A549 (cell line): Measurements from ENCODE around the gene LSM11. TPM values are rescaled to one million over a fixed set of nuclear protein-coding genes. Genes with fewer than 3 reads are reported as not detected.

Experiments
- ATAC-seq, 2 experiments: fragments of 200-7000 bp in 1 of 2; fragments of >200 bp in 1 of 2; cut with Nextera tagmentation in 1 of 2; cut with Tn5 transposase in 1 of 2; 3 replicates each; pipeline versions ENCODE4 v1.8.0 to v1.9.1; 2018 to 2020; ENCODE audit warnings: mild to moderate bottlenecking in 1 of 2, moderate library complexity in 1 of 2
- CTCF ChIA-PET: fragments of 300-600 bp; sonication (Branson Sonifier 250); formaldehyde crosslinking; extraction: SDS; loops from one replicate; lab custom pipeline; 2021; ENCODE audit warnings: antibody characterized with exemption, inconsistent platforms; lab: Yijun Ruan, JAX
- POLR2A ChIA-PET: fragments of 350-600 bp; formaldehyde crosslinking; extraction: SDS; loops from one replicate; lab custom pipeline; 2021; ENCODE audit warnings: antibody characterized with exemption, inconsistent platforms; lab: Yijun Ruan, JAX
- DNase-seq, 2 experiments: peaks; one replicate each; pipeline versions ENCODE4 v3.0.0 to v3.0.0-alpha.2; 2011 to 2016; ENCODE audit warnings: low read depth in 1 of 2, low spot score in 1 of 2
- FAIRE-seq: peaks from 2 replicates; lab custom pipeline; 2011; peaks lifted over from hg19 to GRCh38; lab: Jason Lieb, UNC
- H3K27ac ChIP-seq, 2 experiments: fragments of >200 bp; sonication (Bioruptor Twin); formaldehyde crosslinking; 3 replicates each; pipeline ENCODE4 v1.5.1; 2016 to 2017
- H3K4me1 ChIP-seq: fragments of >200 bp; sonication (Bioruptor Twin); formaldehyde crosslinking; 3 replicates; pipeline ENCODE4 v1.6.1; 2016
- H3K4me2 ChIP-seq: fragments of >200 bp; sonication (Bioruptor Twin); formaldehyde crosslinking; 3 replicates; pipeline ENCODE4 v1.6.1; 2016
- H3K4me3 ChIP-seq: fragments of >200 bp; sonication (Bioruptor Twin); formaldehyde crosslinking; 3 replicates; pipeline ENCODE4 v1.5.1; 2016
- H3K9me3 ChIP-seq: fragments of >200 bp; sonication (Bioruptor Twin); formaldehyde crosslinking; 3 replicates; pipeline ENCODE4 v1.6.1; 2016
- CBX2 ChIP-seq: fragments of 200-600 bp; sonication (generic); IDR thresholded peaks from 2 replicates; pipeline ENCODE4 v1.6.1; 2016; ENCODE audit warnings: low read depth, mild to moderate bottlenecking, borderline replicate concordance
- CEBPB ChIP-seq, 2 experiments: fragments of >200 bp in 1 of 2; sonication (Bioruptor Twin) in 1 of 2; formaldehyde crosslinking in 1 of 2; IDR thresholded peaks; 2 replicates each; pipeline ENCODE4 v1.6.1; 2012 to 2016
- CHD2 ChIP-seq: fragments of 150-350 bp; IDR thresholded peaks from 2 replicates; pipeline ENCODE4 v1.6.1; 2014; ENCODE audit warnings: low read length; ENCODE audit not compliant: partially characterized antibody
- CHD4 ChIP-seq: fragments of 200-600 bp; sonication (generic); IDR thresholded peaks from 2 replicates; pipeline ENCODE4 v1.6.1; 2016; ENCODE audit warnings: antibody characterized with exemption, mild to moderate bottlenecking, borderline replicate concordance
- EHMT2 ChIP-seq: fragments of 200-600 bp; sonication (generic); IDR thresholded peaks from 2 replicates; pipeline ENCODE4 v1.6.1; 2016; ENCODE audit warnings: antibody characterized with exemption, low read depth, mild to moderate bottlenecking, moderate library complexity
- ESRRA ChIP-seq: fragments of 150-350 bp; IDR thresholded peaks from 2 replicates; pipeline ENCODE4 v1.6.1; 2014; ENCODE audit warnings: mild to moderate bottlenecking, low read length, borderline replicate concordance
- FOSB ChIP-seq: fragments of 250-450 bp; sonication (Bioruptor Pico); IDR thresholded peaks from 2 replicates; pipeline ENCODE4 v1.5.0; 2020; ENCODE audit warnings: mild to moderate bottlenecking, moderate library complexity
- FOSL2 ChIP-seq, 2 experiments: fragments of 450-650 bp in 1 of 2; fragments of >200 bp in 1 of 2; sonication (Bioruptor Twin) in 1 of 2; formaldehyde crosslinking; IDR thresholded peaks; 2 replicates each; pipeline versions ENCODE4 v1.5.0 to v1.6.1; 2016 to 2020; ENCODE audit warnings: mild to moderate bottlenecking in 1 of 2, moderate library complexity in 1 of 2
- GATA3 ChIP-seq: IDR thresholded peaks from 2 replicates; pipeline ENCODE4 v1.6.1; 2012; ENCODE audit warnings: borderline replicate concordance
- HDAC2 ChIP-seq: fragments of 200-600 bp; sonication (generic); IDR thresholded peaks from 2 replicates; pipeline ENCODE4 v1.6.1; 2016
- HOXB5 ChIP-seq: fragments of 250-450 bp; sonication (Bioruptor Pico); IDR thresholded peaks from 2 replicates; pipeline ENCODE4 v1.5.0; 2020; ENCODE audit warnings: mild to moderate bottlenecking, moderate library complexity
- JUNB ChIP-seq: fragments of >200 bp; sonication (Bioruptor Twin); formaldehyde crosslinking; IDR thresholded peaks from 2 replicates; pipeline ENCODE4 v1.6.1; 2016
- KDM1A ChIP-seq: fragments of 200-600 bp; sonication (generic); IDR thresholded peaks from 2 replicates; pipeline ENCODE4 v1.6.1; 2016; ENCODE audit warnings: low read depth, mild to moderate bottlenecking
- MAZ ChIP-seq: fragments of 150-350 bp; IDR thresholded peaks from 2 replicates; pipeline ENCODE4 v1.6.1; 2014; ENCODE audit warnings: antibody characterized with exemption, low read depth, low read length, borderline replicate concordance
- NPAS2 ChIP-seq: fragments of 250-450 bp; sonication (Bioruptor Pico); IDR thresholded peaks from 2 replicates; pipeline ENCODE4 v1.8.0; 2022; ENCODE audit warnings: mild to moderate bottlenecking, moderate library complexity, borderline replicate concordance
- NR3C1 ChIP-seq: fragments of >200 bp; sonication (Bioruptor Twin); formaldehyde crosslinking; IDR thresholded peaks from 3 replicates; pipeline ENCODE4 v1.6.1; 2017
- PHF8 ChIP-seq: fragments of 200-600 bp; sonication (generic); IDR thresholded peaks from 2 replicates; pipeline ENCODE4 v1.6.1; 2016; ENCODE audit warnings: low read depth, mild to moderate bottlenecking, antibody characterized with exemption, moderate library complexity, borderline replicate concordance
- POLR2A ChIP-seq: IDR thresholded peaks from 2 replicates; pipeline ENCODE4 v1.6.1; 2012; ENCODE audit warnings: mild to moderate bottlenecking, low read length
- POLR2AphosphoS2 ChIP-seq: conservative IDR thresholded peaks from 2 replicates; pipeline ENCODE4 v1.6.1; 2012; ENCODE audit warnings: low read length, improper control_type of control experiment, inconsistent platforms
- RARB ChIP-seq: fragments of 250-450 bp; sonication (Bioruptor Pico); IDR thresholded peaks from 2 replicates; pipeline ENCODE4 v1.8.0; 2021; ENCODE audit warnings: mild to moderate bottlenecking, moderate library complexity
- RCOR1 ChIP-seq: fragments of 150-350 bp; IDR thresholded peaks from 2 replicates; pipeline ENCODE4 v1.6.1; 2014; ENCODE audit warnings: antibody characterized with exemption, low read length, low read depth
- SMC3 ChIP-seq: fragments of >200 bp; sonication (Bioruptor Twin); formaldehyde crosslinking; IDR thresholded peaks from 3 replicates; pipeline ENCODE4 v1.6.1; 2018; ENCODE audit warnings: inconsistent platforms
- TFCP2L1 ChIP-seq: fragments of 250-450 bp; sonication (Bioruptor Pico); IDR thresholded peaks from 2 replicates; pipeline ENCODE4 v1.5.0; 2021; ENCODE audit warnings: mild to moderate bottlenecking
- ZSCAN20 ChIP-seq: fragments of 250-450 bp; sonication (Bioruptor Pico); IDR thresholded peaks from 2 replicates; pipeline ENCODE4 v1.8.0; 2022; ENCODE audit warnings: mild to moderate bottlenecking, moderate library complexity
- WGBS: methylation state at CpG from one replicate; pipeline ENCODE4 v1.1.6; 2017; ENCODE audit errors: missing lambda C conversion rate; 5-methylcytosine and 5-hydroxymethylcytosine counted together
- polyA plus RNA-seq, 4 experiments: library from polyadenylated mRNA; depleted of rRNA in 3 of 4; stranded (reverse); fragments of >200 nt; fragmentation: RNase III in 1 of 4; extraction: RNeasy Plus Mini Kit Qiagen cat#74134 plus additional on column Dnase treatment in 1 of 4; gene quantifications; 2 replicates in 3 of 4; 3 replicates in 1 of 4; pipeline ENCODE4 v1.2.3, GENCODE V29; 2011 to 2017
- TF ChIP-seq, protein P1 (sequence below): fragments of 450-650 bp; IDR thresholded peaks from 2 replicates; pipeline ENCODE4 v1.6.1; 2014; ENCODE audit warnings: antibody characterized with exemption
- TF ChIP-seq, protein P2 (sequence below): fragments of 150-350 bp; IDR thresholded peaks from 2 replicates; pipeline ENCODE4 v1.6.1; 2014; ENCODE audit warnings: low read depth, mild to moderate bottlenecking, low read length
- TF ChIP-seq, protein P3 (sequence below): fragments of 250-450 bp; sonication (Bioruptor Pico); IDR thresholded peaks from 2 replicates; pipeline ENCODE4 v1.5.0; 2020; ENCODE audit warnings: low read depth, mild to moderate bottlenecking, moderate library complexity
- TF ChIP-seq, protein P4 (sequence below): fragments of >200 bp; sonication (Bioruptor Twin); formaldehyde crosslinking; IDR thresholded peaks from 3 replicates; pipeline ENCODE4 v1.6.1; 2016
- TF ChIP-seq, protein P5 (sequence below): IDR thresholded peaks from 2 replicates; pipeline ENCODE4 v1.6.1; 2012; ENCODE audit warnings: low read depth, borderline replicate concordance
- TF ChIP-seq, protein P6 (sequence below): fragments of >200 bp; sonication (Bioruptor Twin); formaldehyde crosslinking; IDR thresholded peaks from 3 replicates; pipeline ENCODE4 v1.5.1; 2016

LSM11 gene
- polyA plus RNA-seq, 2 of the 4 experiments (the other 2 are of a cell fraction) = 2.9 to 4.1 TPM

DNA sequence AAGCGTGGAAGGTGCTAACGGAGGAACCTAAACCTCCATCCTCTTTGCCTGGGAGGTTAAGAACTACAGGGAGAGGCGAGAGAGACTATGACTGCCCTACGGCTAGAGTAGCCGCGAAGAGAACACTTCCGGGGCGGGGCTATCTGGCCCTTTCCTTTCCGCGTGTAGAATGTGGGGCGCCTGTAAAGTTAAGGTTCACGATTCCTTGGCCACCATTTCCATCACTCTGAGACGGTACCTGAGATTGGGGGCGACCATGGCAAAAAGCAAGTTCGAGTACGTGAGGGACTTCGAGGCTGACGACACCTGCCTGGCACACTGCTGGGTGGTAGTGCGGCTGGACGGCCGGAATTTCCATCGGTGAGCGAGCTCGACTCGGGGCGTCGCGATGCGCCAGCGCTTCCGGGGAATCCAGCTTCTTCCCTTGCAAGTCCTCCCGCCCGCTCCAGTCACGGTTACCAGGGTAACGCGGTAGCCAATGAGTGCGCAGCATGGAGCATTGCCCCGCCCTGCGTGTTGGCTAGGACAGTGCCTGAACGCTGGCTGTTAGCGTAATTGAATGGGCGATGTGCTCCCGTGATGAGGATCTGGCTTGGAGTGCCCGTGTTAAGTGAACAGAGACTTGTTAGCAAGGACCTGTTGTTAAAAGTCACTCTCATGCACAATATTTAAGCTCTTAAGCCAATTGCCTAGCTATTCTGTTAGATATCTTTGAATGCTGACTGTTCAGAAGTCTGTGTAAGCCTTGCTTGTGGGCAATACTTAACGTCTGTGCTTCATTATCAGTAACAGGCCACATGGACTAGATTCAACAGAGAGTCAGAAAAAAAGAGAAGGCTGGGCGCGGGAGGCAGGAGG, 12.0 kb upstream of the LSM11 start, which contains the start of gene THG1L:
TSS of gene THG1L (plus strand) at position 149 of the 858 bp plus-strand sequence. CDS start at position 170, 21 bp downstream.
- H3K4me2 ChIP-seq = peak within 1 kb of the TSS; percentile 91
- peak within 1 kb of the TSS; percentile 83 to 96 for H3K27ac ChIP-seq
- peak within 1 kb of the TSS; percentile 52 for H3K4me3 ChIP-seq
- under 1% methylated on average over 44 of the region's 47 CpGs for WGBS
- ChIA-PET POLR2A (interaction anchor here (0.5 to 1.9 kb wide), 13 partner anchors 9 to 732 kb away, joined by 3 to 15 read pairs (median 3); partner anchors contain the start of genes ADAM19, LSM11, MED7 and NIPAL4), CTCF (interaction anchor here (0.5 to 6.5 kb wide), 10 partner anchors 9 to 850 kb away, joined by 3 to 61 read pairs (median 4); partner anchors contain the start of gene LSM11)
- peaks cover 9% of the 10 kb centered on the region; the same call in 1 of the 3 replicates for H3K4me1 ChIP-seq
- DNase-seq (peak; percentile 98 to 99), FAIRE-seq (peak; percentile 98), ATAC-seq (peak; percentile 99 to 100)
- H3K9me3 ChIP-seq = no peaks in the 10 kb centered on the region
- TF ChIP-seq CEBPB (IDR thresholded peaks at IDR 0.05) (no peak), KDM1A (no peak), CHD4 (no peak), FOSL2 (IDR thresholded peaks at IDR 0.05) (no peak), FOSL2 (CRISPR knock-in tag; IDR thresholded peaks at IDR 0.05) (no peak), EHMT2 (no peak), POLR2A (peak; percentile 88), GATA3 (no peak), RARB (CRISPR knock-in tag) (no peak), CHD2 (no peak), HDAC2 (no peak), POLR2AphosphoS2 (no peak), ESRRA (no peak), HOXB5 (CRISPR knock-in tag) (peak; percentile 79; the same call in 1 of the 2 replicates), SMC3 (0 out of 3 replicates have a peak, but pooled peaks have one; percentile 7), FOSB (0 out of 2 replicates have a peak, but pooled peaks have one; percentile 19), NR3C1 (no peak), MAZ (no peak), JUNB (no peak), TFCP2L1 (CRISPR knock-in tag) (no peak), PHF8 (peak; percentile 97; the same call in 1 of the 2 replicates), NPAS2 (CRISPR knock-in tag) (no peak), ZSCAN20 (CRISPR knock-in tag) (no peak), RCOR1 (no peak), CBX2 (no peak)
- TF ChIP-seq, protein P1, sequence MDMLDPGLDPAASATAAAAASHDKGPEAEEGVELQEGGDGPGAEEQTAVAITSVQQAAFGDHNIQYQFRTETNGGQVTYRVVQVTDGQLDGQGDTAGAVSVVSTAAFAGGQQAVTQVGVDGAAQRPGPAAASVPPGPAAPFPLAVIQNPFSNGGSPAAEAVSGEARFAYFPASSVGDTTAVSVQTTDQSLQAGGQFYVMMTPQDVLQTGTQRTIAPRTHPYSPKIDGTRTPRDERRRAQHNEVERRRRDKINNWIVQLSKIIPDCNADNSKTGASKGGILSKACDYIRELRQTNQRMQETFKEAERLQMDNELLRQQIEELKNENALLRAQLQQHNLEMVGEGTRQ = no peak
- TF ChIP-seq, protein P2, sequence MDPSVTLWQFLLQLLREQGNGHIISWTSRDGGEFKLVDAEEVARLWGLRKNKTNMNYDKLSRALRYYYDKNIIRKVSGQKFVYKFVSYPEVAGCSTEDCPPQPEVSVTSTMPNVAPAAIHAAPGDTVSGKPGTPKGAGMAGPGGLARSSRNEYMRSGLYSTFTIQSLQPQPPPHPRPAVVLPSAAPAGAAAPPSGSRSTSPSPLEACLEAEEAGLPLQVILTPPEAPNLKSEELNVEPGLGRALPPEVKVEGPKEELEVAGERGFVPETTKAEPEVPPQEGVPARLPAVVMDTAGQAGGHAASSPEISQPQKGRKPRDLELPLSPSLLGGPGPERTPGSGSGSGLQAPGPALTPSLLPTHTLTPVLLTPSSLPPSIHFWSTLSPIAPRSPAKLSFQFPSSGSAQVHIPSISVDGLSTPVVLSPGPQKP = no peak
- TF ChIP-seq, protein P3, sequence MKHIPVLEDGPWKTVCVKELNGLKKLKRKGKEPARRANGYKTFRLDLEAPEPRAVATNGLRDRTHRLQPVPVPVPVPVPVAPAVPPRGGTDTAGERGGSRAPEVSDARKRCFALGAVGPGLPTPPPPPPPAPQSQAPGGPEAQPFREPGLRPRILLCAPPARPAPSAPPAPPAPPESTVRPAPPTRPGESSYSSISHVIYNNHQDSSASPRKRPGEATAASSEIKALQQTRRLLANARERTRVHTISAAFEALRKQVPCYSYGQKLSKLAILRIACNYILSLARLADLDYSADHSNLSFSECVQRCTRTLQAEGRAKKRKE (CRISPR knock-in tag) = no peak
- TF ChIP-seq, protein P4, sequence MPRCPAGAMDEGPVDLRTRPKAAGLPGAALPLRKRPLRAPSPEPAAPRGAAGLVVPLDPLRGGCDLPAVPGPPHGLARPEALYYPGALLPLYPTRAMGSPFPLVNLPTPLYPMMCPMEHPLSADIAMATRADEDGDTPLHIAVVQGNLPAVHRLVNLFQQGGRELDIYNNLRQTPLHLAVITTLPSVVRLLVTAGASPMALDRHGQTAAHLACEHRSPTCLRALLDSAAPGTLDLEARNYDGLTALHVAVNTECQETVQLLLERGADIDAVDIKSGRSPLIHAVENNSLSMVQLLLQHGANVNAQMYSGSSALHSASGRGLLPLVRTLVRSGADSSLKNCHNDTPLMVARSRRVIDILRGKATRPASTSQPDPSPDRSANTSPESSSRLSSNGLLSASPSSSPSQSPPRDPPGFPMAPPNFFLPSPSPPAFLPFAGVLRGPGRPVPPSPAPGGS = peak; percentile 88; the same call in 2 of the 3 replicates
- TF ChIP-seq, protein P5, sequence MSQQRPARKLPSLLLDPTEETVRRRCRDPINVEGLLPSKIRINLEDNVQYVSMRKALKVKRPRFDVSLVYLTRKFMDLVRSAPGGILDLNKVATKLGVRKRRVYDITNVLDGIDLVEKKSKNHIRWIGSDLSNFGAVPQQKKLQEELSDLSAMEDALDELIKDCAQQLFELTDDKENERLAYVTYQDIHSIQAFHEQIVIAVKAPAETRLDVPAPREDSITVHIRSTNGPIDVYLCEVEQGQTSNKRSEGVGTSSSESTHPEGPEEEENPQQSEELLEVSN = no peak; the same call in 1 of the 2 replicates
- TF ChIP-seq, protein P6, sequence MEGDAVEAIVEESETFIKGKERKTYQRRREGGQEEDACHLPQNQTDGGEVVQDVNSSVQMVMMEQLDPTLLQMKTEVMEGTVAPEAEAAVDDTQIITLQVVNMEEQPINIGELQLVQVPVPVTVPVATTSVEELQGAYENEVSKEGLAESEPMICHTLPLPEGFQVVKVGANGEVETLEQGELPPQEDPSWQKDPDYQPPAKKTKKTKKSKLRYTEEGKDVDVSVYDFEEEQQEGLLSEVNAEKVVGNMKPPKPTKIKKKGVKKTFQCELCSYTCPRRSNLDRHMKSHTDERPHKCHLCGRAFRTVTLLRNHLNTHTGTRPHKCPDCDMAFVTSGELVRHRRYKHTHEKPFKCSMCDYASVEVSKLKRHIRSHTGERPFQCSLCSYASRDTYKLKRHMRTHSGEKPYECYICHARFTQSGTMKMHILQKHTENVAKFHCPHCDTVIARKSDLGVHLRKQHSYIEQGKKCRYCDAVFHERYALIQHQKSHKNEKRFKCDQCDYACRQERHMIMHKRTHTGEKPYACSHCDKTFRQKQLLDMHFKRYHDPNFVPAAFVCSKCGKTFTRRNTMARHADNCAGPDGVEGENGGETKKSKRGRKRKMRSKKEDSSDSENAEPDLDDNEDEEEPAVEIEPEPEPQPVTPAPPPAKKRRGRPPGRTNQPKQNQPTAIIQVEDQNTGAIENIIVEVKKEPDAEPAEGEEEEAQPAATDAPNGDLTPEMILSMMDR = no peak
